ENCODE data around the gene PDXK. TPM values are rescaled to one million over a fixed set of nuclear protein-coding genes. Genes with fewer than 3 reads are reported as not detected.

Gene PDXK
- total and polyA plus RNA-seq, 10 of the 15 experiments (the other 5 are each of a cell fraction or from before 2014, with no cell fraction given), result 3.7 to 141 (median 60.0) TPM

GRCh38 chr21:43718872-43719747 lies at the start of gene PDXK (continued):
- TF ChIP-seq ZBTB4 (CRISPR knock-in tag; IDR thresholded peaks at IDR 0.05) (no peak), KDM1A (IDR thresholded peaks at IDR 0.05; ENCODE audit: borderline replicate concordance) (no peak), ZBTB40 (IDR thresholded peaks at IDR 0.05; ENCODE audit: borderline replicate concordance) (no peak), STAT1 (conservative IDR thresholded peaks at IDR 0.05) (no peak), NFYB (IDR thresholded peaks at IDR 0.05; ENCODE audit: insufficient read depth, low read depth, low read length) (no peak), CEBPZ (IDR thresholded peaks at IDR 0.05; ENCODE audit: low read depth, low read length) (no peak), JUNB (IDR thresholded peaks at IDR 0.05) (no peak), ZZZ3 (IDR thresholded peaks at IDR 0.05; ENCODE audit: control insufficient read depth, insufficient read length, low read depth) (no peak), CREB1 (IDR thresholded peaks at IDR 0.05; ENCODE audit: low read depth) (no peak), JUND (IDR thresholded peaks at IDR 0.05; ENCODE audit: low read depth, low read length) (0 out of 2 replicates have a peak, but pooled peaks have one; percentile 3), SP1 (IDR thresholded peaks at IDR 0.05; ENCODE audit: low read depth, low read length) (no peak), RELB (IDR thresholded peaks at IDR 0.05; ENCODE audit: low read depth) (no peak), HSF1 (IDR thresholded peaks at IDR 0.05; ENCODE audit: low read depth, low read length) (no peak), NR2F1 (conservative IDR thresholded peaks at IDR 0.05) (peak; percentile 54)

Data from GM12878 (cell line).